Eye (tissue), 1 donor: ENCODE data around the gene SIGMAR1.
A peak's percentile ranks its signal among the peaks of the same experiment; 100 is the strongest.

Experiments used
- DNase-seq: peaks from one replicate; pipeline ENCODE4 v3.0.0-alpha.2; 2015

The SIGMAR1 gene

DNA sequence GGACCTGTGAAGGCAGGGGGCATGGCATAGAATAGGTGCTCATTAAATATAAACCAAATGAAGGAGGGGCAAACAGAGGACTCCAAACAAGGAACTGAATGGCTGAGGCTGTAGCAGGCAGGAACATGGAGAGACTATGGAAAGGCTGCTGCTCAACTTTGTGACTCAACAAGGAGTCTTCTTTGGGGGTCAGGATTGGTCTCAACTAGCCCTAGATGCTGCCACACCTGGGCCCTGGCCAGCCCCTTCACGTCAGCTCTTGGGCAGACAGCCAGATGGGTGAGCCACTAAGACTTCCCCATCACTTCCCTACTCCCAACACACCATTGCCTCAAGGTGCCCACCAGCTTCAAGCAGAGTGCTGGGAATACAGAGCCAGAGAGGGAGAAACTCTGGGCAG is 36.7 kb downstream of the SIGMAR1 start:
- no peak for DNase-seq

DNA sequence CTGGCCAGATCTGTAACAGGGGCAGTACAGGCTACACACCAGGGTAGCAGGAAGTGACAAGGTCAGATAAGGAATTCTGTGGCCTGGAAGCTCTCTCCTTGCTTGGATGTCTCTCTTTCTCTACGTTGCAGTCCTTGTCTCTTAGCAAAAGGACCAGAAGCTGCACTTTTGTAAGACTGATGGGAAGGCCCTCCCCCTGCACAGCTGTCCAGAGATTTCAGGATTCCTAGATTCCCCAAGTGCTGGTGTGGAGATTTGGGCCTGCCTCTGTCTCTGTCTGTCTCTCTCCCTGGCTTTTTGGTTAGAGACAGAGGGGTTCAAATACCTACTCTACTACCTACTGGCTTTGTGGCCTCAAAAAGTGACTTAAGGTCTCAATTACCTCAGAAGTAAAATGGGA is 38.0 kb downstream of the SIGMAR1 start:
- no peak for DNase-seq

DNA sequence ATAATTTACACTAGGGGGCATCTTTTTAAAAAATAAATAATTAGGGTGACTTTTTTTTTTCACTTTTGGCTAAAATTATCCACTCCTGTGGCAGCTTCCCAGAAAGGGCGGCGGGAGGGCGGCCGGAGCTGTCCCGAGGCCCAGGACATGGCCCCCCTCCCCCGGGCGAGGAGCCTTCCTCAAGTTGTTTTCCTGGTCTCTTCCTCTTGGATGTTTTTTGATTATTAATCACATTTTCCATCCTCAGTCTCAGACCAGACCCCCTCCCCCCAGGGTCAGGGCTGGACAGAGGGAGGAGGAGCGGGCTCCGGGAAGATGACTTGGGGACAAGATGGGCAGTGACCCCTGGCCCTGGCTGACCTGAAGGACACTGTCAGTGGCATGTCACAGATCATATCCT is 43.4 kb downstream of the SIGMAR1 start:
- no peak for DNase-seq

DNA sequence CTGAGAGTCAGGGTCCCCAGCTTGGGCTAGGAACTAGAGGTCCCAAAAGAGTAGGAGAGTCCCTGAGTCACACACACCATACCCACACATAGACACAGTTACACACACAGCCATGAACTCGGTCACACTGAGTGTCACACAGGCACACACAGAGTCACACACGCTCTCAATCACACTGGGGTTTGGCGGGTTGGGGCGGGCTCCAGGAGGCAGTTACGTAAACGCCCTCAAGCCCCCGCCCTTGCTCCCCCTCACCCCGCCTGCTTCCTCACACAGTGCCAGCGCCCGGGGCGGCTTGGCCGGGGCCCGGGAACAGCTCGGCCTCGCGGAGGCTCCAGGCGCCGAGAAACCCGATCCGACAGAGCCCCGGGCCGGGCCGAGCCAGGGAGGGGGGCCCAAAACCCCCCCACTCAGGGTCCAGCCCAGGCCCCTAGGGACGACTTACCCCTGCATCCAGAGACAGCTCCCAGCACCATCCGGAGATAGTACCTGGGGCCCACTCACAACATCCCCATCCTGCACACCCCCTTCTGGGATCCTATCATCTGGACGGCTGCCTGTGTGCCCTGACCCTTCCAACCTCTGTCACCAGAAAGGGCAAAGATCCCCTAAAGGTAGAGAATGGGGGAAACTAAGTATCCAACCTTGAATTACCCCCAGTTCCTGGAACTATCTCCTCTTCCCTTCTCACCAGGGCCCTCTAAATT is 44.5 kb downstream of the SIGMAR1 start:
- peak; percentile 73 for DNase-seq

DNA sequence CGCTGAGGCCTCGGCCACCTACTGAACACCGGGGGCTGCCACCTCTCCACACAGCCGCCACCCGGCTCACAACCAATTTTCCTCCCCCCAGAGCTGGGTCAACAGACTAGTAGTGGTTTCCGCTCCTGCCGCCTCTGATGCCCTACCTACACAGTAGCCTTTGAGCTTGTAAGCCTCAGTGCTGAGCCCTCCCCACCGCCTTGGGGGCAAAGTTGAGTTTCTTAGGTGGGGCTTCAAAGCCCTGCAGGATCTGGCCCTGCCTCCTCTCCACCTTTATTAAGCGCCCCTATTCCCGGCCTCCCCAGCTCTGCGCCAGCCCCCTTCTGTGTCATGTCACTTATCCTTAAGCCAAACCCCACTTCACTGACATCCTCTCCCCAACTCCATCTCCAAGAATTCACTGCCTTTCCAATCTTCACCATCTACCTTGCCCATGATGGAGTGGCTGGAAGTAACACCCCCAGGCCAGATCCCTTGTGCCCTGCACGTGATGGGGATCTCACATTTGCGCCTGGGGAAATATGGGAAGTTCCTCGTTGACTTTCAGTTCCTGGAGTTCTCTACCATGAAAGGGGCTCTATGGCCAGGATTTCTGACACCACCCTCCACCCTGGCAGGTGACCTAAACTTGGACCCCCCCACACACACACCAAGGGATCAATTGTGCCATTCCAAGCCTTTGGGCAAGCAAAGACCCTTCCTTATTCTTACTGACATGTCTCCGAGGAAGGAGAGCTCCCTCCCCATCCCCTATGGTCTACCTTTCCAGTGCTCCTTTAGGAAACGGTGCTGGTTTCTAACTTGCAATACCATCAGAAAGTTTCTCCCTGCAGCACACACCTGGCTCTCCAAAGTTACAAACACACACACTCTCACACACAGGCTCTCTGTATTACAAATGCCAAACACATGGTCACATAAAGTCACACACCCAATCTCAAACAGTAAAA is 45.4 kb downstream of the SIGMAR1 start:
- peak; percentile 36 for DNase-seq

DNA sequence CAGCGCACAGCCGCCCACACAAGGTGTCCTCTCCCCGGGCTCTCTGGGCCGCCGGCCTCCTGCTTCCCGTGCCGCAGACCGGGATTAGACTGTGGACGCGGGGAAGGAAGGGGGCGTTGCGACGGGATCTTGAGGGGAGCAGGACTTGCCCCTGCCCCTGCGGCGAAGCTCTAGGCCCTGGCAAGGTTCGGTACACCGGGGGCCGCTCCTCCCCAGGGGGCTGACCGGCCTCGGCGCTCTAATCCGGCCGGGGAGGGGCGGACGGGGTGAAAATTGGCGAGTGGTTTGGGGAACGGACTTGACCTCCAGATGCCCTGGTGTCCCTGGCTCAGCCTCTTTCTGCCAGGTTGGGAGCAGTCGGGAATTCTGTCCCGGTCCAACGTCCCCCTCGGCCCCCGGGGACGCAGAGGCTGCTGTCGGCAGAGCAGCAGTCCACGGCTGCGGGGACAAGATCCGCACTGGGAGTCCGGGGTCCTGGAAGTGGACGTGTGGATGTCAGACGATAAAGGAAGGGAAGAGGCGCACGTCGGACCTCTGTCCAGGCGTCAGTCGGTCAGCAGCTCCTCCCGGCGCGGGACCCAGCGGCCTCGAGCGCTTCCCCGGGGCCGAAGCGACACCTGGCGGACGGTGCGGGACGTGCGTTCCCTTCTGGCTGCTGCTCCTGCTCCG is 46.2 kb downstream of the SIGMAR1 start:
- peak; percentile 94 for DNase-seq

DNA sequence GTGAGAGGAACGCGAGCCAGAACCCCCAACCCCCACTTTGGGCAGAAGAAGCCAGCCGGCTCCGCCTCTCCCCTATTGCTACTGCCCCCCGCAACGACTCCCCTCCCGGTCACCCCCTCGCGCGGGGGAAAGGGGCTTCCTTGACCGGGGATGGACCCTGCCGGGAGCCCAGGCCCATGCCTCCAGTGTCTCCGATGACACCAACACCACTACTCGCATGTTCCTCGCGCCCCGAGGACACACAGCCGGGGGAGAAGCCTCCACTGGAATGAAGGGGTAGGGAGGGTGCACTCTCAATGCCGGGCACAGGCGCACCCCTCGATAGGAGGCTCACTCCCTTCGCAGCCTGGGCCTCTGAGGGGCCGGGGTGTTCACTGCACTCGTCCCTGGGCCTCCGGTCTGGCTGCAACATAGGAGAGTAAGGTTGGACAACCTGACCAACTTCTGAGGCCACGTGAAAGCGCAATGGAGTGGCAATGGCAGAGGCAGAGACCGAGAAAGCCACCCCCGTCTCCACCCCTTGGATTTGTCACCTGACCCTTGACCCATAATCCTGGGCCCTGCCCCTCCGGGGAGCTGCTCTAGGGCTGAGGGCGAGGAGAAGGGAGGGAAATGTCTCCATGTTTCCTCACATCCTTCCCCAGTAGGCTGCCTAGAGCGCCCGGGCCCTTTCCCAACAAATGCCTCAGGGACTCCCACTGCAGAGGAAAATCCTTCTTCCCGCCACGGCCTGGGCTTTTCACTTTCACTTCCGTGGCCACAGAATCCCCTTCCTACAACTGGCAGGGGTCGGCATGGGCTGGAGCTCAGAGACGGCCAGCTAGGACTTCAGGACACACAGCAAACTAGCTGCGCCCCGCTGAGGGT is 47.0 kb downstream of the SIGMAR1 start:
- peak; percentile 62 for DNase-seq

DNA sequence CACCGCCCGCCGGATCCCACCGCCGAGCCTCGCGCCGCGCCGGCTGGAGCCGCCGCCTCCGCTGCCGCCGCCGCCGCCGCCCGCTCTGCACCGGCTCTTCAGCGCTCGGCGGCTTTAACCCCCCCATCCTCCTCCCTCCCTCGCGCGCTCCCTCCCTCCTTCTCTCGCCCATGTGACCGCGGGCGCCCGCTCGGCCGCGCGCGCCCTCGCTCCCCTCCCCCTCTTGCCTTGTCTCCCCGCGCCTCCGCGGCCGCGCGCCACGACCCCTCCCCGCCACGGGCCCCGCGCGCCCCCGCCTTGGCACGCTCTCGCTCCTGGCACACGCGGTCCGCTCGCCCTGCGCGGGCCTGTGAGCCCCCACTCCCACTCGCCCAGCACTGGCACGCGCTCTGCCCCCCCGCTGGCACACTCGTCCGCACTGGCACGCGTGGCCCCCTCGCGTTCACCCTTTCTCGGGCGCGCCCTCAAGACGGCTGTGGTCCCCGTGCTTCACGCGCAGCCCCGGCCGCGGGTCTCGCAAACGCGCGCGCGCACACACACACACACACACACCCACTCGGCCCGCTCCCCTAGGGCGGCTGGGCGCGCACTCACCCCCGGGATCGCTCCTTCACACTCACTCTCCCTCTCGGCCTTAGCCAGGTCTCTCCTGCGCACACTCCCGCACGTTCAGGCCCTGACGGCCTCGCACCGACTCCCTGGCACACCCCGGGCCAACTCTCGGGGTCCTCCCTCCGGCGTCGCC is 47.8 kb downstream of the SIGMAR1 start, which contains the start of gene CNTFR:
Gene CNTFR (minus strand): TSS at position 89 of the 745 bp plus-strand sequence. CDS start 20,743 bp downstream, outside the sequence.
- DNase-seq: peak; percentile 87

DNA sequence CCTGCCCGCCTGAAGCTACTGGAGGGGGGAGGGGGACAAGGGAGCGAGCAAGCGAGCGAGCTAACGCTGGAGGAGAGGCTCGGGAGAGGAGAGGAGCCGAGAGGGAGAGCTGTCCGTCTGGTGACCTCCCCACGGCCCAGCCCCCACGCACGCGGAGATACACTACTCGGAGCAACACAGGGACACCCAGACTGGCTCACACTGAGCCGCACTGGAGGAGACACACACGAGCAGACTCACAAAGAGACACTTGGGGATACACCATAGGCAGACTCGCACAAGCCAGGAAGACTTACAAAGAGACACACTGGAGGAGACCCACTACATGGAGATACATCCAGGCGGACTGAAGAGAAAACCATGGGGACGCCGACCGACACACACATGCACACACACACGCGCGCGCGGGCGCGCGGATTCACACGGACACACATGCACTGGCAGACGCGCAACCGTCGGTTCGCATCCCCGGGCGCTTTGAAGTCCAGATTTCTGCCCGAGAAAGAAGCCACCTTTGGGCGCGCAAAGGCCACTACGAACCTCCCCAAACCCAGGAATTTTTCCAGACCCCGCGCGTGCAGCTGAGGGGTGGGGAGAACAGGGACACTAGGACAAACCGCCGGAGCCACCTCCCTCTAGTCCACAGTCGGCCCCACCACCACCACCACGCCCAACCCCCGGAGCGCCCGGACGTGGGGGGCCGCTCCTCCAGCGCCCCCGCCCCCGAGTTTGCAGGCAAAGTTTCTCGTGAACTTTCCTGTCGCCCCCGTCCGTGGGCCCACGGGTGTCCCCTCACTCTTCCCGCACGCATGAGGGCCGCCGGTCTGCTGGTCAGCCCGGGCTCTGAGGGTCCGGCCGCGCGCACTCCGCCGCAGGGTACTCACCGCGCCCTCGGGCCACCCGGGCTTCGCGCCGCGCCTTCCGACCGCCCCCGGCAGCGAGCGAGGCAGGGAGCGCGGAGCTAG is 48.6 kb downstream of the SIGMAR1 start:
- peak; percentile 80 for DNase-seq

DNA sequence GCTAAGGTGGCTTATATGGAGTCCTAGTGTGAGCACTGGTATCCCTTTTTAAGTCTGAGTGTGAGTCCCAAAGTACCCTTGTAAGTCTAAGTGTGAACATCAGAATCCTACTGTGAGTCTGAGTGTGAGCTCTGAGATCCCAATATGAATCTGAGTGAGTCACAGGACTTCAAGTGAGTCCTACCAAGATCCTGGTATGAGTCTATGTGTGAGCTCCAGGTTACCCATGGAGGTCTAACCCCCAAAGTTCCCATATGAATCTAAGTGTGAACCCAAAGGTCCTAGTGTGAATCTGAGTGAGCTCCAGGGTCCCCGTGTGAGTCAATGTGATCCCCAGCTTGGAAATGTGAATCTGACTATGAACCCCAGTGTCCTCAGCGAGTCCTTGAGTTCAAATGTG is 50.3 kb downstream of the SIGMAR1 start:
- DNase-seq: no peak

DNA sequence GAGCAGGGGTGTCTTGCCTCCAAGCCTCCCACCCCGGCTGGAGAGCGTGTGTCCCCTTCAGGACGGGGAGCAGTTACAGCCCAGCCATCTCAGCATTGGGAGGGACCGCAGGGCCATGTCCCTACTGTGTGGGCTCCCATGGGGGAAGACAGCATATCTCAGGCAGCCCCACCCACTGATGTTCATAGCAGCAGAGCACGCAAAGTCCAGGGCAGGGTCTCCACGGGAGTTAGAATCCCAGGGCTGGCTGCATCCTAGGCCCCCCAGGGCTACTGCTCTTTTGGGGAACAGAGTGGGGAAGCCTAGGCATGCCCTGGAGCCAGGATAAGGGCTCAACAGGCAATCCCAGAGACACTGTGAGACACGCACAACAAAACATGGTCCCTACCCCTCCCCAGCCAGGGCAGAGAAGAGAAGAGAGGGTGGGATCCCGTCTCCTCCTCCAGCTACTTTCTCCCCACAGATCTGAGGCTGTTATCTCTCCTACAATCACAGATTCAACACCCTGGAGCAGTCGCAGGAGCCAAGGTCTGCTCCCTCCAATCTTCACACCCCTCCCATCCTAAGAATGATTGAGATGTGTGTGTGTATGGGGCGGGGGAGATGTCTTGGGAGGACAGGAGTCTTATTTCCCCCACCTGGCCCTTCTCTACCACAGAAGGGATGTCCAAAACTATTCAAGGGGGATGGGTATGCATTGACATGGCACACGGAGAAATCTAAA is 51.5 kb downstream of the SIGMAR1 start:
- DNase-seq: no peak

DNA sequence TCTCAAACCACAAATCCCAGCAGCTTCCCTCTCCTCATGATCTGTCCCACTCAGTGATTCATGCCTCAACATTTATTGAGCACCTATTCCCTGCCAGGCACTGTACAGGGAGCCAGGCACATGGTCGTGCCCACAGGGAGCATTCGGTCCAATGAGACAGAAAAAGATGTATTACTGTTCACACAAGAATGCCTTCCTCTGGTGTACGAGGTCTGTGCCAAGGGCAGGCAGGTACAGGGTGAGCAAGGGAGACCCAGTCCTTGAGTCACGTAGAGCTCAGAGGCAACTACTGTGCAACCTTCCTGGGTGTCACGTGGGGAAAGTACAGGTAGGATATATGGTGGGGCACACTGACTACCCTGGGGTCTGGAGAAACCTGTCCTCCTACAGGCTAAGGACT is 52.6 kb downstream of the SIGMAR1 start:
- no peak for DNase-seq
